HG02885 (cell line): ENCODE results near the gene BTG4.

ENCODE experiments used
- ATAC-seq: cut with Tn5 transposase; IDR thresholded peaks from one replicate; pipeline ENCODE4 v1.9.1; 2021; ENCODE audit warnings: mild to moderate bottlenecking; ENCODE audit not compliant: unreplicated experiment, poor library complexity

Gene BTG4

DNA sequence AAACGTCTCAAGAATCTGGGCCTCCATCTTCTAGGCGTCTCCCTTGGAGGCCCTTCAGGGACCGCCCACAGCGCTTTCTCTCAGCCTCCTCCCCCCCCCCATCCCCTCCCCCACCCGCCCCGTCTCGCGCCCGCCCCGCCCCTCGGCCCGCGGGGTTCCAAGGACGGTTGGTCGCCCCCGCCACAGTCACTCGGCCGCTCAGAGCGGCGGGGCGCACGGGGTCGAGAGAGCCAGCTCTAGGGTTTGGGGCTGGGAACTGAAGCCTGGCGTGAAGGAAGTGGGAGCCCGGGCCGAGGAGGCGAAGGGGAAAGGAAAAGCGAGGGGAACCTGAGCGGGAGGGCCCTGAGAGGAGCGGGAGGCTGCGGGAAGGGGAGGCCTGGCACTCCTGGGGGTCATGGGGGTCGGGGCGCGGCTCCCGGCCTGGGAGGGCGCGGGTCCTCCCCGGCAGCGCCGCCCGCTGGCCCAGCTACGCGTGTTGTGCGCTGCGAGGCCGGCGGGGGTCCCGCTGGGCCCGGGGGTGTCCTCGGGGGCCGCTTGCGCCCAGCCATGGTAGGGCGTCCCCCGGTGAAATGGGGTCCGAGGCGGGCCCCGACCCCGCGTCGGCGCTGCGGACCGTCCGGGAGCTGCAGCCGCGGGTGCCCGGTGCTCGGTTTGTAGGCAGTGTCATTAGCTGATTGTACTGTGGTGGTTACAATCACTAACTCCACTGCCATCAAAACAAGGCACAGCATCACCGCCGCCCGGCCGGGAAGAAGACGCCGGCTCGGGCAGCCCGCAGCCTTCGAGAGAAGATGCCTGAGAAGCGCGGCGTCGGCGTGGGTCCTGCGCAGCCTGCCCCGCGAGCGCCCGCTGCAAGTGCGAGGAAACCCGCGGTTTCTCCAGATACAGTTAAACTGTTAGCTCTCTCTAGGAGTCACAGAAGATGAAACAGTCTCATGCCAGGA, at the start of gene BTG4:
TSS of gene BTG4 (minus strand) at position 91 of the 944 bp plus-strand sequence. CDS start 13,610 bp downstream, outside the sequence.
- ATAC-seq: no peak

DNA sequence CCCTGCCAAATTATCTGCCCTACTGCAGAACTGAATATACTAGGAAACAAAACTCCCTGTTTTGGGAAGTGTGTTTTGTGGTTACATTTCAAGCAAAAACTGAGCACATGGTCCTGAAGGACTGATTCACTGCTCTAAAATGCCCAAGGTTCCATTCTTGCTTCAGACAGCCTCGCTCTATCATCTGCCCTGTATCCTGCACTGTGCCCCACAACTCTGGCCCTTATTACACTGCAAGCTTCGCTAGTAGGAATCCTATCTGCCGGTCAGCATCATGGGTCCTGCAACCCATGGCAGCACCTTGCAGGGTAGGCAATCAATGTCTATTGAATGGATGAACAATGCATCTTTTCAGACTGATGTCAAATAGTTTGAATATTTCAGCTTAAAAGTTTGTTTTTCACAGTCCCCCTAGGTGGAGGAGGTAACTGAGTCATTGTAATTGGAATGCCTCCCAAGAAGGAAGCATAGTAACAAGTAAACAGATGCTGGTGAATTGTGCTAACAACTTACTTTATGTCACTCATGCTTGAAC, 49.7 kb upstream of the BTG4 start:
- no peak for ATAC-seq

DNA sequence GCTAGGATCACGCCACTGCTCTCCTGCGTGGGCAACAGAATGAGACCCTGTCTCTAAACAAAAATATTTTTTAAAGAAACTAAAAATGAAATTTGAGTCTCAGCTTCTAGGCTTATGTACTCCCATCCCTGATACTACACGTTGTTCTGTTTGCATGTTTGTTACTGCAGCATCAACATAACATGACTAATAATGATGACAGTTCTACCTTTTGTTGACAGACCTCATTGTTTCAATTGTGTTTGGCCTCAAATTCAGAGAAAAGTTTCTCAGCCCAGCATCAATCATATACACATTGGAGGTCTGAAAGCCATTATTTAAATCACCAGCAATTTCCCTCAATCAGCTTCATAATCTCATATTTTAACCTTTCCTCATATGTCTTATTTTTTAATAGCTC, 49.1 kb upstream of the BTG4 start:
- no peak for ATAC-seq

DNA sequence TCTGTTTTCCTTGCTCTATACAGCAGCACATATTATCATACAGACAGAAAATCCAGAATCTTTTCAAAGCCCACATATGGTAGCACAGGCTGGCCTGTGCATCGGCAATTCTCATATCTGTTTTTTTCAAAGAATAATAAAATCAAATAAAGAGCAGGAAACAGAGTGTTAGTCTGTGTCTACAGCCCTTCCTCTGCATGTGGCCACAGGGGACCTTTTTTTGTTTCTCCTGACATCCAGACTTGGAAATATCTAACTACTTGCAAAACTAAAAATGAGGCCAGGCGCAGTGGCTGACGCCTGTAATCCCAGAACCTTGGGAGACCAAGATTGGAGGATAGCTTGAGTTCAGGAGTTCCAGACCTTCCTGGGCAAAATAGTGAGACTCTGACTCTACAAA, 48.6 kb upstream of the BTG4 start:
- no peak for ATAC-seq

DNA sequence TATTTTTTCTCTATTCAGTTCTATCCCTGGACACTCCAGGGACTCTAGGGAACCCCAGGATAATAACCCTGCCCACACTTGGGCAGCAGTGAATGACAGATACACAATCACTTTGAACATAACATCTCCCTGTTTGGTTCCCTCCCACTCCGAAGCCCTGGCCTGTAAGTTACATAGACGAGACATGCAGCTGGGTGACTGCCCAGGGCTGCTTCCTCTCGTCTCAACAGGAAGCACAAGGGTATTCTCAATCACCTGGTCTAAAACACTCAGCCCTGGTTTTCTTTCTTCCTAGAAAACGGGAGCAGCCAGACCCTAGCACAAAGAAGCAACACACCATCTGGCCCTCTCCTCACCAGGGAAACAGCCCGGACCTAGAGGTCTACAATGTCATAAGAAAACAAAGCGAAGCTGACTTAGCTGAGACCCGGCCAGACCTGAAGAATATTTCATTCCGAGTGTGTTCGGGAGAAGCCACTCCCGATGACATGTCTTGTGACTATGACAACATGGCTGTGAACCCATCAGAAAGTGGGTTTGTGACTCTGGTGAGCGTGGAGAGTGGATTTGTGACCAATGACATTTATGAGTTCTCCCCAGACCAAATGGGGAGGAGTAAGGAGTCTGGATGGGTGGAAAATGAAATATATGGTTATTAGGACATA, 47.7 kb upstream of the BTG4 start:
- ATAC-seq: no peak

DNA sequence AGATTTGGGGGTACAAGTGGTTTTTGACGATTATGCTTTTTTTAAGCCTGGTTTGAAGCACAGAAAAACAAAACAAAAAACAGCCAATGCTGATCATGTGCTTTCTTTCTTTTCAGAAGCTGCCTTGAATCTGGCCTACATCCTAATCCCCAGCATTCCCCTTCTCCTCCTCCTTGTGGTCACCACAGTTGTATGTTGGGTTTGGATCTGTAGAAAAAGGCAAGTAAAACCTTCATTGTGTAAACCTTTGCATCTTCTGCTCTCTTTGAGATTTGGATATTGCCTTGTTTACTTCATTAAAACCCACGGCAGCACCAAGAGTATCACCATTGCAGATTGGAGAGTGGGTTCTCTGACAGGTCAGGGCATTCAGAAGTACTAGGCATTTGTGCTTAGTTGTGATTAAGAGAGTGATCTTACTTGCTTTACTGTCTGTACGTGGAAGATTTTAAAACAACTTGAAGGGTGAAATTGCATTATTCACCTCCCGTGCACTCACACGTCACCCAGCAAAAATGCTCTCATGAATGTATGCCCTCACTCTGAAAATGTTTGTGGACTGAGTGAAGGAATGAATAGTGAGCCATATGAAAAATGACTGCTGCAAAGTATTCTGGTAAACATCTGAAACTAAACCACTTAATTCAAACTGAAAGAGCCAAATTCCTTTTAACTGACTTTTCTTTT, 45.4 kb upstream of the BTG4 start:
- ATAC-seq: no peak

DNA sequence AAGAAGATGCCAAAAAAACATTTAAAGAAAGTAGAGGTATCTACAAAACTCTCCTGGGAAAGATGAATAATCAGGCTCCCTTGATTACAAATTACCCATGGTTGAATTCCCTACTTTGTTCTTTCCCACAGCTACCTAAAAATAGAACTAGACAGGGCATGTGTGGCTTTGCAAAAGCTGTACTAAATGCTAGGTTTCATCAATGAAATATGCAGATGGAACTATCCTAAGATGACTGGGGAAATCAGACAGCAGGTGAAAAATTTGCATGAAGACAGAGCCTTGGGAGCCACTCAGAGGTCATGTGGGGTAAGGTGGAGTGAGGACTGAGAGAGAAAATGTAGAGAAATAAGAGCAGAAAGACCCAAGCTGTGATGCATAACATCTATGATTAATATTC, 43.1 kb upstream of the BTG4 start:
- no peak for ATAC-seq

DNA sequence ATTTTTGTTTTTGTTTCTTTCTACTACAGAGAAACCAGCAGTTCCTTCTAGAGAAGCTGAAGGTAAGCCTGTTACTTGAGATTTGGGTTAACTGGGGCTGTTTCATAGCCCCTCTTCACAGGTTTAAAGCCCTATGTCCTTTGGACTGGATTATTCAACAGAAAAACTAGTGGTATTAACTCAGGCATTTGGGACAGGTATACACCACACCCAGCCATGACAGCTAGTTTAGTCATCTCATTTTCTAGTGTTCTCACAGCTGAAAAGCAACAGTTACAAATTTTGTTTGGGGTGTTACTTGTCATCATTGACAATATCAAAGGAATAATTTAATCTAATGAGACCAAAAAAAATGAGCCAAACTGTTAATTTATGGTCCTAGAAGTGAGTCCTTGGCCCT, 42.3 kb upstream of the BTG4 start:
- ATAC-seq: no peak

DNA sequence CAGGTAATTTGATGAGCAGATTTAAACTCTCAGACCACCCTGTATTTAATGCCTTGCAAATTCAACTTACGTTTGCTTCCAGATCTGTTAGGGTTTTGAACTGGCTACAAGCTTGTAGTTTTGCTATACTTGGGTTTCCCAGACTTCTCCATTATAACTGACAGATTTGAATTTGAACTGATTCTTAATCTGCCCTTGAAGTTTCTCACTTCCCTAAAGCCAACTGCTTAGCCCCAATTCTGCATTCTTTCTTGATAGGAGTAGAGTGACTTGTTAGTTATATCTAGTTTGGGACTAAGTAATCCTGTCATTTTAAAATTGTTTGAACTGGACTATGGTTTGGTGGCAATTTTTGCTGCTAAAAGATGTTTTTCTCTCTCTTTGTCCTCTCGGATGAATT, 38.1 kb upstream of the BTG4 start:
- ATAC-seq: no peak

DNA sequence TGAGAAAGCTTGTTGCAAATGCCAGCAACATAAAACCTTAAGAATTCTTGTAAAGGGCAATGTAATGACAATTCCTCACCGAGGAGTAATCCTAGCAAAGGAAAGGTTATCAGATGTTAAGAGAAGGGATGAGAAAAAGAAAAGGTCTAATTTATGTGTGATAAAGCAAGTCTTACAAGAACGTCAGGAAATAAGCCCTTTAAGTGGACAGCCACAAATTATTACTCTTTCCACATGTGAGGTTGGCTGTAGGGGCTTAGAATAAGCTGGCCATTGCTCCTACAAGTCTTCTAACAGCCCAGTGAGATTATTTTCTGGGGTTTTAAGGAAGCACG, 37.6 kb upstream of the BTG4 start:
- ATAC-seq: no peak

DNA sequence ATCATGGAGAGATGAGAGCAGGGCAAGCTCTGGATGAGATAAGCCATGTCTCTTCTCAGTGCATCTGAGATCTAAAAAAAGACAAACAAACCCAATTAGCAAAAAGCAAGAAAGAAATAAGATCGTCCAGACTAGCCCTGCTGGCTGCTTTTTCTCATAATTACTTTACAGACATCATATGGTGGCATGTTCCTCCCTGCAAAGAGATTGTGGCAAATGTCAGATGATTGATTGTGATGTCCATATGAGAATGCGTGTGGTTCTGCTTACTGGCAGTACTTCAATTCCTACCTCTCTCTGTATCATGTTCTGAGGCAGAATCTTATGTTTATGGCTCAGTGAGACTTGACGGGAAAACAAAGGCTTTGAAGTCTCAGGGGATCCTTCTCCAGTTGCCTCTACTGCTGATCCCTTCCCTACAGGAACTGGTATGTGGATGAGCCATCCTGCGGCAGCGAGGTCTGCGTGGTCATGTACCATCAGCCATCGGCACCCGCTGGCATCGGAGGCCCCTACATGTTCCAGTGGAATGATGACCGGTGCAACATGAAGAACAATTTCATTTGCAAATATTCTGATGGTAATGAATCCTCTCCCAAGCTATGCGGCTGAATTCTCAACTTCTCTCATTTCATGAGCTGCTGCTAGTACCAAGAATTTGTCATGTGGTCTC, 37.1 kb upstream of the BTG4 start:
- no peak for ATAC-seq

DNA sequence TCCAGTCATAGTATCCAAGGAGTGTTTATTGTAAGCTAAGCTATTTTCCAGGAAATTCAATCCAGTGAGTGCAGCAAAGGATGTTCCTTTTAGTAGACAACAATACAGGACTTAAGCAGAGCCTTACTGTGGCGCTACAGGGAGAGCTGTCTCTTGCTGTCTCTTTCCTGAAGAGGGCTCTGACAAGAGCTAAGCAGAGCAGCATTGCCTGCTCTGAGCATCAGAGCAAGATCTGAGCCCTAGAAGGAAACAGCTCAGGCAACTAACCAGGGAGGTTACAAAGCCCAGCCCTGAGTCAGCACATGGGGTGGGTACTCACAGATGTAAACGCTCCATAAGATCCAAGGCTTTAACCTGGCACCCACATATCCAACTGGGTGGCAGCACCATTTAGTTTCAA, 36.3 kb upstream of the BTG4 start:
- ATAC-seq: no peak

DNA sequence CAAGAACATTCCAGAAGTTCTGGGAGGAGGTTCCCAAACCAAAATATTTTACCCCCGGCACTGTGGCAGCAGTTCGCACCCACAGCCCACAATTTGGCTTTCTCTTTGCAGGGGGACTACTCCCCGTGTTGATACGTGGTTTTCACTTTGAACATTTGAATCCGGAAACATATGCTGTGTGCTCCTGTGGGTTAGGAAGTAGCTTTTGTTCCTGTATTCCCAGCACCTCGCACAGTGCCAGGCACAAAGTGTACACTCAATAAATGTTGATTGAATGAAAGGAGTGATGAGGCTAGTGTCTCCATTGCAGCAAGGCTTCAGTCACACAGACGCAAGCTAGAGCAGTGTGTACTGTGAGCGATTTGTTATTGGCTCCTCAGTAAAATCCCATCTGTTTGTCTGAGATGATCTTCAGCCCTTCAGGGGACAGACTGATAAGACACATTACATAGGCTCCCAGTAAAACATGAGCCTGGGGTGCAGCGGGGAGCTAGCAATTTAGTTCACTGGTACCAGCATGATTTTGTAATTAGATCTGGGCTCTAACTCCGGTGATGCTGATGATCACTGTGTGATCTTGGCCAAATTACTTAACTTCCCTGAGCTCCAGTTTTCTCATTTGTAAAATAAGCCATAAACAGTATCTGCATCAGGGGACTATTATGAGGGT, 30.6 kb upstream of the BTG4 start:
- ATAC-seq: no peak

DNA sequence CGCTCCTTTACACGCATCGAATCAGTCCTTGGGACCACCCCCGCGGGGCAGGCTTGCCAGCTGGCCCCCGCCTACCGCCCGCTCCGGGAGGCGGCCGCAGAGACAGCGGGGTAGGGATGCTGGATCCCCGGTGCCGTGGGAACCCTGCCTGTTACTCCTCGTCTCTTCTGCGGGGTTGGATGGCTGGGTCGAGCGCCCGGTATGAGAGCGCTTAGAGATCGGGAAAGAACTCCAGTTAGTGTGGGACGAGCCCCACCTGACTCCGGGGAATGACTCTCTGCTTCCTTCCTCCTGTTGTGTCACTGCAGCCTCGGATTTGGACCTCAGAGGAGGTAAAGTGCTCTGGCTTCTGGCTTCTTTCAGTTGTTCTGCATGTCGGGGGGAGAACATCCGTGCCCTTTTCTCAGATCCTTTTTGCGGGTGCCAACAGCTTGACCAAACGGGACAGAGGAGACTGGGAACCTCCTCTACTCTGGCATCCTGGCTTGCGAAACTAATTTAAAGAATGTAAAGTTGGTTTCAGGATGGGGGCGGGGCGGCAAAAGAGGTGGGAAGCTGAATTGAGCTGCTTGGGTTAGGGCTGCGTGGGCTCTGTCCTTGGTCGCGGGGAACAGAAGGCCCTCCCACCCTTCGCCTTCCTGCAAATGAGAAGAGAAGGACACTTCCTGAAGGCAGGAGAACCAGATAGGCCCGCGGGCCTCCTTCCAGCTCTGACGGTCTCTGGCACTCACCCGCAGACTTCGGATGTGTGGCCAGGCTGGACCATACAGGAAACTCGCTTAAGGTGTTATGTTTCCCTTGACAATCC, 29.3 kb upstream of the BTG4 start:
- no peak for ATAC-seq

DNA sequence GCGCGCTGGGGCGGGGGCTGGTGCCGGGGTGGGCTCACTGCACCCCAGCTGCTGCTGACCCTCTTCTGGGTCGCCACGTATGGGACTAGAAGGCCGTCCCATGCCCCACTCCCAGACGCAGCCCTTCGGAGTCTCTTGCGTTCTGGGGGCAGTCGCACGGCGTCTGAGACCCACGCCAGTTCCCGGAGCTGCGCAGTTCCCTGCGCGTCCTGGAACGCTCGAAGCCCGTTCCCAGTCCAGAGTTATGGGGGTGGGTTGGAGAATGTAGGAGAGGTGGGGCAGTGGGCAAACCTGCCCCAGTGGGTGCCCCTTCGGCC, 28.7 kb upstream of the BTG4 start:
- no peak for ATAC-seq

DNA sequence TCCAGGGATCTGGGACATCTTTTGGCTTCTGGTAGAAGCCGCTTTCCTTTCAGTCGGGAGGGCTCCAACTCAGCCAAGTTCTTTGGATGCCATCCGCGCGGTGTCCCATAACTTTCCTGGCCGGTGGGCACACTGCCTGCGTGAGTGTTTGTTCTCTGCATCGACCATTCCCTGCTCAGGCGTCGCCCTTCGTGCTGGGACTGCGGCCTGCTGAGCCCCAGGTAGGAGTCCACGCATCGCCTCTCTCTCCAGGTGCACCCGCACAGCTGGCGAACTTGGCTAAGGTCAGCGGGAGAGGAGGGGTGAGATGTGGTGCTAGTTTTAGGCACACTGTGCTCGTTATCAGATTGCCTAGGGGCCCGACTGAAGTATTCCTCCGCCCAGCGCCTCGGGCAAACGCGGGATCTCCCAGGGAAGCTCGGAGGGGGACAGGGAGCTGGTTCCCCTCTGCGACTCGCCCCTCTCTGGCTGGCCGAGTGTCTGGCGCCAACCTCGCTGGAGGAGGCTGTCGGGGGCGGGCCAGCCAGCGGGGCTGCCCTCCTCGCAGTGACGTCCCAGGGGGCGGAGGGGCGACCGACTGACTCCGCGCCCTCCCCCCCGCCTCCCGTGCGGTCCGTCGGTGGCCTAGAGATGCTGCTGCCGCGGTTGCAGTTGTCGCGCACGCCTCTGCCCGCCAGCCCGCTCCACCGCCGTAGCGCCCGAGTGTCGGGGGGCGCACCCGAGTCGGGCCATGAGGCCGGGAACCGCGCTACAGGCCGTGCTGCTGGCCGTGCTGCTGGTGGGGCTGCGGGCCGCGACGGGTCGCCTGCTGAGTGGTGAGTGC, 28.1 kb upstream of the BTG4 start, which contains the start of gene LAYN:
TSS of gene LAYN (plus strand) at position 607 of the 823 bp plus-strand sequence. CDS start at position 731, 124 bp downstream.
- no peak for ATAC-seq

DNA sequence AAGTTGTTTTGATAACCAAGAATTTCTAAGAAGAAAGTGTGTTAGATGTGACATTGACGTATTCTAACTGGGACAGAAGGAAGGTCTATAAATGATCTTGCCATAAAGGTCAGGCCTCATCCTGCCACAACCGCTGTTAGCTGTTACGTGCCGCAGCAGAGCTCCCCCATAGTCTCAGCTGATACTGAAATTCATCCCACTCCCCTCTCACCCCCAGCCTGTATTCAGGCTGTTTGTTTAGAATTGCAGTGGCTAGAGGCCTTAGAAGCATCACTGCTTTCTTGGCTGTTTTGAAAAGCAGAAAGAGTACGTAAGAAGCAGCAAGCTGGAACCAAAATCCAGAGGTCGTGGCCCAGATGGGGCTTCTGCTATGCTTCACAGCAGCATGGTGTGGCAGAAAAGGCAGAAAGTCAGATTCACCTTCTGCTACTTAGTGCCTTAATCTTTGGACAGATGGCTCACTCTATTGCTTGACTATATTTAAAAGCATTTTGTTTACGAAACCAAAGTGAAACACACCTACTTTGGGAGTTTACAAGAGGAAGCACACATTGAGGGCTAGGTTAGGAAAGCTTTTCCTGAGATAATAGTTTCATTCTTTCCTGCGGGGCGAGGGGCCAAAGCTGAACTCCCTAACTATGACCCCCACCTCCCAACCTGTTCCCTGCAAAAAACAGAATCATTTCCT, 27.4 kb upstream of the BTG4 start:
- ATAC-seq: no peak
